HepG2 (cell line): ENCODE measurements around the gene BET1. TPM values are rescaled to one million over a fixed set of nuclear protein-coding genes. Genes with fewer than 3 reads are reported as not detected.

ENCODE experiments used
- ATAC-seq: fragments of 200-7000 bp; cut with Tn5 transposase; 3 replicates; pipeline ENCODE4 v1.9.1; 2020; ENCODE audit warnings: mild to moderate bottlenecking, moderate library complexity
- BruUV-seq: library from RNA; stranded (reverse); fragments of 400-500 nt; replicated peaks from 2 replicates; lab custom pipeline; 2021; lab: Mats Ljungman, UMichigan
- CTCF ChIA-PET: fragments of 300-600 bp; formaldehyde crosslinking; extraction: SDS; loops from one replicate; lab custom pipeline; 2021; ENCODE audit warnings: low total read pairs, inconsistent platforms, low intra/inter-chr PET ratio; lab: Yijun Ruan, JAX
- POLR2A ChIA-PET: fragments of 350-600 bp; sonication (Branson Sonifier 250); formaldehyde crosslinking; loops from one replicate; lab custom pipeline; 2020; ENCODE audit warnings: antibody characterized with exemption, inconsistent platforms; lab: Yijun Ruan, JAX
- DNase-seq: peaks from one replicate; pipeline ENCODE4 v3.0.0-alpha.2; 2015; ENCODE audit warnings: low spot score
- FAIRE-seq: peaks from 3 replicates; lab custom pipeline; 2011; peaks lifted over from hg19 to GRCh38; lab: Jason Lieb, UNC
- H2AFZ ChIP-seq: one replicate; pipeline ENCODE4 v1.6.1; 2011; ENCODE audit warnings: low read length, inconsistent platforms
- H3K27ac ChIP-seq: fragments of 300-600 bp; 3 replicates; pipeline ENCODE4 v1.8.0; 2011; ENCODE audit warnings: mixed run types, mild to moderate bottlenecking, mixed read lengths, low read length, inconsistent platforms; ENCODE audit not compliant: insufficient read depth; ENCODE audit errors: extremely low read length
- H3K27me3 ChIP-seq, 2 experiments: fragments of 200-600 bp in 1 of 2; 2 replicates in 1 of 2; 3 replicates in 1 of 2; pipeline versions ENCODE4 v1.6.0 to v1.8.0; 2011; ENCODE audit warnings: low read length in 2 of 2, mild to moderate bottlenecking in 2 of 2, moderate library complexity in 2 of 2, inconsistent platforms in 1 of 2; ENCODE audit not compliant: insufficient read depth in 2 of 2, control insufficient read depth in 1 of 2
- H3K36me3 ChIP-seq, 2 experiments: fragments of 200-600 bp in 1 of 2; replicated peaks in 1 of 2; 2 replicates in 1 of 2; 3 replicates in 1 of 2; pipeline versions ENCODE4 v1.5.1 to v1.8.0; 2011; ENCODE audit warnings: low read length in 2 of 2, inconsistent platforms in 1 of 2; ENCODE audit not compliant: insufficient read depth in 2 of 2, control insufficient read depth in 1 of 2
- H3K4me1 ChIP-seq: 2 replicates; pipeline ENCODE4 v1.5.1; 2012; ENCODE audit warnings: low read length, inconsistent platforms; ENCODE audit not compliant: insufficient read depth
- H3K4me2 ChIP-seq: 2 replicates; pipeline ENCODE4 v1.6.0; 2011; ENCODE audit warnings: low read depth, low read length, inconsistent platforms
- H3K4me3 ChIP-seq, 3 experiments: fragments of 200-600 bp in 1 of 3; sonication (generic), shearing (Covaris generic) in 1 of 3; replicated peaks in 1 of 3; 2 replicates each; pipeline ENCODE4 v1.5.1; 2011 to 2016; ENCODE audit warnings: low read length in 3 of 3, inconsistent platforms in 2 of 3, low read depth in 2 of 3, mild to moderate bottlenecking in 2 of 3, control low read depth in 1 of 3, mixed read lengths in 1 of 3; ENCODE audit not compliant: insufficient read depth in 1 of 3
- H3K79me2 ChIP-seq: one replicate; pipeline ENCODE4 v1.6.1; 2011; ENCODE audit warnings: low read length, inconsistent platforms; ENCODE audit not compliant: insufficient read depth
- H3K9ac ChIP-seq: 2 replicates; pipeline ENCODE4 v1.6.0; 2011; ENCODE audit warnings: mild to moderate bottlenecking, low read depth, low read length, inconsistent platforms; ENCODE audit not compliant: insufficient read depth
- H3K9me3 ChIP-seq: 2 replicates; pipeline ENCODE4 v1.5.1; 2012; ENCODE audit warnings: mild to moderate bottlenecking, low read length
- H4K20me1 ChIP-seq: 2 replicates; pipeline ENCODE4 v1.6.0; 2011; ENCODE audit warnings: inconsistent platforms, mild to moderate bottlenecking, low read length, moderate library complexity; ENCODE audit not compliant: insufficient read depth
- GLI4 ChIP-seq: sonication (generic); formaldehyde crosslinking; IDR thresholded peaks from 2 replicates; pipeline ENCODE4 v1.5.1; 2020; ENCODE audit warnings: missing genetic modification reagents, mild to moderate bottlenecking, moderate library complexity, borderline replicate concordance
- KDM5A ChIP-seq: fragments of 200-600 bp; sonication (generic); IDR thresholded peaks from 2 replicates; pipeline ENCODE4 v1.7.0; 2018; ENCODE audit warnings: antibody characterized with exemption, mild to moderate bottlenecking, low read length, borderline replicate concordance
- KDM6A ChIP-seq: IDR thresholded peaks from 2 replicates; pipeline ENCODE4 v1.6.1; 2016; ENCODE audit warnings: low read depth
- MTF2 ChIP-seq: sonication (generic); formaldehyde crosslinking; IDR thresholded peaks from 2 replicates; pipeline ENCODE4 v1.5.0; 2020; ENCODE audit warnings: missing genetic modification reagents, borderline replicate concordance
- NCOA1 ChIP-seq: sonication (generic); formaldehyde crosslinking; IDR thresholded peaks from 2 replicates; pipeline ENCODE4 v1.9.0; 2021; ENCODE audit warnings: missing genetic modification reagents
- NCOA5 ChIP-seq: sonication (generic); formaldehyde crosslinking; IDR thresholded peaks from 2 replicates; pipeline ENCODE4 v1.4.0; 2020; ENCODE audit warnings: missing genetic modification reagents
- NPAS2 ChIP-seq: sonication (generic); formaldehyde crosslinking; IDR thresholded peaks from 2 replicates; pipeline ENCODE4 v1.8.0; 2022; ENCODE audit warnings: mild to moderate bottlenecking, missing genetic modification reagents, borderline replicate concordance
- RBFOX2 ChIP-seq: fragments of 200-400 bp; formaldehyde crosslinking; IDR thresholded peaks from 2 replicates; pipeline ENCODE4 v1.6.1; 2017; ENCODE audit warnings: low read depth, mild to moderate bottlenecking, low read length
- ZFP41 ChIP-seq: sonication (generic); formaldehyde crosslinking; IDR thresholded peaks from 2 replicates; pipeline ENCODE4 v1.4.0; 2020; ENCODE audit warnings: mild to moderate bottlenecking, missing genetic modification reagents, borderline replicate concordance
- ZFP62 ChIP-seq: sonication (generic); formaldehyde crosslinking; IDR thresholded peaks from 2 replicates; pipeline ENCODE4 v1.4.0; 2020; ENCODE audit warnings: missing genetic modification reagents
- ZNF281 ChIP-seq: sonication (generic); formaldehyde crosslinking; IDR thresholded peaks from 2 replicates; pipeline ENCODE4 v1.4.0; 2020; ENCODE audit warnings: missing genetic modification reagents, borderline replicate concordance
- ZNF430 ChIP-seq: sonication (generic); formaldehyde crosslinking; IDR thresholded peaks from 2 replicates; pipeline ENCODE4 v1.9.0; 2021; ENCODE audit warnings: mild to moderate bottlenecking, missing genetic modification reagents
- ZNF546 ChIP-seq: sonication (generic); formaldehyde crosslinking; conservative IDR thresholded peaks from 2 replicates; pipeline ENCODE4 v1.8.1; 2023; ENCODE audit warnings: mild to moderate bottlenecking, missing genetic modification reagents
- WGBS: methylation state at CpG from one replicate; pipeline ENCODE4 v1.1.6; 2017; ENCODE audit warnings: low lambda C conversion rate; 5-methylcytosine and 5-hydroxymethylcytosine counted together
- in situ Hi-C: cut with HindIII; loops from 2 replicates; pipeline ENCODE4 v1.10.0; 2017; ENCODE audit warnings: low pct_unique_long_range_greater_than_20kb; ENCODE audit not compliant: extremely low pct_ligation_motif_present
- intact Hi-C: fragments of 100-400 bp; cut with micrococcal nuclease; formaldehyde crosslinking; loops from one replicate; pipeline ENCODE4 v1.10.0; 2022; ENCODE audit not compliant: unreplicated experiment
- polyA plus RNA-seq, 8 experiments: library from polyadenylated mRNA; depleted of rRNA in 3 of 8; stranded (reverse) in 7 of 8; unstranded in 1 of 8; fragments of >200 nt; fragmentation: Illumina TruSeq in 4 of 8; extraction: Trizol in 4 of 8; gene quantifications; 2 replicates each; pipeline versions ENCODE4 v1.2.1 to v1.2.3, GENCODE V29; 2011 to 2016; ENCODE audit warnings: low read depth in 4 of 8, missing spikeins in 1 of 8, mixed read lengths in 1 of 8; ENCODE audit not compliant: insufficient read depth in 1 of 8
- total RNA-seq, 5 experiments: library from RNA; depleted of rRNA; stranded (reverse); fragments of >200 nt; fragmentation: Illumina TruSeq; extraction: Trizol; gene quantifications; 2 replicates each; pipeline ENCODE4 v1.2.3, GENCODE V29; 2016; ENCODE audit warnings: low read depth in 1 of 5
- TF ChIP-seq, protein P1 (sequence below): conservative IDR thresholded peaks from 2 replicates; pipeline ENCODE4 v1.6.1; 2018; ENCODE audit warnings: missing genetic modification reagents

BET1 gene
- total and polyA plus RNA-seq, 2 of the 13 experiments (the other 11 are each of a cell fraction or from before 2014, with no cell fraction given), result 23.8 to 33.7 TPM

DNA sequence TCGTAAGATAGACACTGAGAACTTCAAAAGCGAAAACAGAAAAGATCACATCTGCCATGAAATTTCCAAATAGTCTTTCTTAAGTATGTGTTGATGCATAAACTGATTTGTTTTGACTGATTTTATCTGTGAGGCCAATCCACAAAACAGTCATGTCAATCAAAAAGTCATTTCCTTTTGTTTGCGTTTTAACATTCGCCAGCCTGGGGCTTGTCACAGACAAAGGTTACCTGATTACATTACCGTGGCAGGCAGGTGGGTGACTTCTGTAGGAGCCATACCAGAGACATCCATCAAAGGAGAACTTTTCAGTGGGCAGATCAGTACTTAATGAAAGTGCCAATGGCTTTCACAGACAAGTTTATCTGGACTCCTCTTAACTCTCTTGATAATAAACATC is 45.5 kb upstream of the BET1 start:
- Histone ChIP-seq H3K9ac (no peak overlapping the region), H3K4me3 (no peak overlapping the region), H3K79me2 (no peaks in the 10 kb centered on the region), H2AFZ (no peak overlapping the region), H4K20me1 (no peaks in the 10 kb centered on the region), H3K36me3 (no peaks in the 10 kb centered on the region), H3K27ac (no peak overlapping the region), H3K9me3 (no peaks in the 10 kb centered on the region), H3K27me3 (peaks cover 0 to 3% of the 10 kb centered on the region in 2 experiments; a peak in 1 of 5 replicates), H3K4me2 (no peak overlapping the region), H3K4me1 (no peaks in the 10 kb centered on the region)
- BruUV-seq, result no TSS peak
- 4% methylated on average over 5 of the region's 5 CpGs for WGBS
- FAIRE-seq (no peak), DNase-seq (no peak), ATAC-seq (no peak)
- POLR2A ChIA-PET, result no interaction called here
- TF ChIP-seq KDM5A (no peak), NCOA1 (CRISPR knock-in tag) (no peak)
- in situ Hi-C loops, result no loop called here
- CTCF ChIA-PET, result no interaction called here
- intact Hi-C loops, result no loop called here

DNA sequence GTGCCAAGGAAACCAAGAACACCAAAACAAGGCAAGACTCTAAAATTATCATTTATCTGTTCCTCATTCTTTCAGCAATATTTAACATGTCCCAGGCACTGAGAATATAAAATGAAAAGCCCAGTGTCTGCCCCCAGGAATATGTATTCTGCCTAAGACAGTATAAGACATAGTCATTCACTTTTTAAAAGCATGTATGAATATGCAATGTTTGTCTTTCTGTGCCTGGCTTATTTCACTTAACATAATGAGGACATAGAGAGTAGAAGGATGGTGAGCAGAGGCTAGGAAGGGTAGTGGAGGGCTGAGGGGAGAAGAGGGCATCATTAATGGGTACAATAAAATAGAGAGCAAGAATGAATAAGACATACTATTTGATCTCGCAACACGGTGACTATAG is 44.6 kb upstream of the BET1 start:
- Histone ChIP-seq H3K27me3 (peaks cover 0 to 3% of the 10 kb centered on the region in 2 experiments; a peak in 1 of 5 replicates), H3K4me1 (no peaks in the 10 kb centered on the region), H3K9me3 (no peaks in the 10 kb centered on the region), H3K79me2 (no peaks in the 10 kb centered on the region), H4K20me1 (no peaks in the 10 kb centered on the region), H3K36me3 (no peaks in the 10 kb centered on the region), H3K4me3 (no peak overlapping the region), H2AFZ (no peak overlapping the region), H3K4me2 (no peak overlapping the region), H3K27ac (no peak overlapping the region), H3K9ac (no peak overlapping the region)
- FAIRE-seq, result no peak
- ChIA-PET CTCF (no interaction called here), POLR2A (no interaction called here)
- 4% methylated on average over 2 of the region's 2 CpGs for WGBS
- BruUV-seq, result no TSS peak
- no peak for ATAC-seq
- intact Hi-C loops (no loop called here), in situ Hi-C loops (no loop called here)
- DNase-seq, result no peak
- TF ChIP-seq MTF2 (CRISPR knock-in tag) (no peak), NCOA5 (no peak), ZFP41 (no peak), ZNF546 (CRISPR knock-in tag) (no peak), NPAS2 (CRISPR knock-in tag) (no peak), KDM6A (CRISPR knock-in tag) (no peak), ZNF430 (CRISPR knock-in tag) (no peak), ZFP62 (no peak), RBFOX2 (no peak), ZNF281 (CRISPR knock-in tag) (no peak), GLI4 (CRISPR knock-in tag) (no peak)
- TF ChIP-seq, protein P1, sequence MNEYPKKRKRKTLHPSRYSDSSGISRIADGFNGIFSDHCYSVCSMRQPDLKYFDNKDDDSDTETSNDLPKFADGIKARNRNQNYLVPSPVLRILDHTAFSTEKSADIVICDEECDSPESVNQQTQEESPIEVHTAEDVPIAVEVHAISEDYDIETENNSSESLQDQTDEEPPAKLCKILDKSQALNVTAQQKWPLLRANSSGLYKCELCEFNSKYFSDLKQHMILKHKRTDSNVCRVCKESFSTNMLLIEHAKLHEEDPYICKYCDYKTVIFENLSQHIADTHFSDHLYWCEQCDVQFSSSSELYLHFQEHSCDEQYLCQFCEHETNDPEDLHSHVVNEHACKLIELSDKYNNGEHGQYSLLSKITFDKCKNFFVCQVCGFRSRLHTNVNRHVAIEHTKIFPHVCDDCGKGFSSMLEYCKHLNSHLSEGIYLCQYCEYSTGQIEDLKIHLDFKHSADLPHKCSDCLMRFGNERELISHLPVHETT (CRISPR knock-in tag), result no peak
